HG03025 (cell line): ENCODE results near the gene GRM4.

Experiments used
- ATAC-seq: cut with Tn5 transposase; IDR thresholded peaks from one replicate; pipeline ENCODE4 v1.9.1; 2021; ENCODE audit warnings: mild to moderate bottlenecking, moderate library complexity; ENCODE audit not compliant: unreplicated experiment, low FRiP score

The GRM4 gene

DNA sequence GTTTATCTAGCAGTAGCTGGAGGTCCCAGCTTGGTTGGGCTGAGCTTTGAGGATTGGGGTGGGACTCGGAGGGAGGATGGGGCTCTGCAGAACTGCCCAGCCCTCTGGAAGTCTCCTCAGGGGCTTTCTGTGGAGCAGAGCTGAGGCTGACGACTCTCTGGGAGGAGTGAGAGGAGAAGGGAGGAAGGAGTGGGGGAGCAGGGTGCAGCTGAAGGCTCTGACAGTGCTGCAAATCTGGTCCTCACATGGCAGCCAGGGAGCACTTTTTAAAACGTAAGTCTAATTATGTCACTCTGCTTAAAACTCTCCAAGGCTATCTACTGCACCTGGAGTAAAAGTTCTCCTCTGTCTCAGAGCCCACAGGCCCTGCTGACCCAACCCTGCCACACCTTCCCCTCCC, 32.4 kb downstream of the GRM4 start:
- no peak for ATAC-seq

DNA sequence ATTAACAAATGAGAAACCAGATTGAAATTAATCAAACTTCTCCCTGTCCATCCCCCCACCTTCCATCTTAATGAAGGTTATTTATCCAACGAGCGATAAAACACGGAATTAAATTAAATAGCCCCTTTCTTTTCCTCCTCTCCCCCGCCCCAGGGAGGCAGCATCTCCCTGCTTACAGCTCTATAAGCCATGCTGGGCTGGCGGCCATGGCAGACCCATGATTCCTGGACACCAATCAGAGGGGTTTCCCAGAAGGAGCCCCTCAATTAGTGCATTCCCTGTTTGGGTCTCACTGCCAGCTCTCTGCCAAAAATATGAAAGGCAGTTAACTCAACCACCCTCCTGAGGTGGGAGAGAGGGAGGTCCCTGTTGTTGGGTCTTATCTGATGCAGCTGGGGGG, 33.8 kb downstream of the GRM4 start:
- ATAC-seq = no peak

DNA sequence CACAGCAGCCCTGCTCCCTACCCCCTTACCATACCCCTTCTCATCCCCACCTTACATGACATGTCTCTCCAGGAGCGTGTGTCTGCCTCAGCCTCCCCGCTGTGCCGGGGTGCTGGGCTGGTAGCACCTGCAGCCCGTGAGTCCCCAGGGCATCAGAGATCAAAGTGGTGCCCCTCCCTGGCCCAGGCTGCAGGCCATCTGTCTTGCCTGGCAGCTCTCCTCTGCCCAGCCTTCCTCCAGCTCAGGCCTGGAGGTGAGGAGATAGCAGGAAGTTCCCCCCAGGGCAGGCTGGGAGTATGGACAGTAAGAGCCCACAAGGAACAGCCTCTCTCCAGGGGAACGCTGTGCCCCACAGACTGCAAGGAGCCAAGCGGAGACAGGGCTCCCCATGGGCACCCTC, 35.3 kb downstream of the GRM4 start:
- no peak for ATAC-seq

DNA sequence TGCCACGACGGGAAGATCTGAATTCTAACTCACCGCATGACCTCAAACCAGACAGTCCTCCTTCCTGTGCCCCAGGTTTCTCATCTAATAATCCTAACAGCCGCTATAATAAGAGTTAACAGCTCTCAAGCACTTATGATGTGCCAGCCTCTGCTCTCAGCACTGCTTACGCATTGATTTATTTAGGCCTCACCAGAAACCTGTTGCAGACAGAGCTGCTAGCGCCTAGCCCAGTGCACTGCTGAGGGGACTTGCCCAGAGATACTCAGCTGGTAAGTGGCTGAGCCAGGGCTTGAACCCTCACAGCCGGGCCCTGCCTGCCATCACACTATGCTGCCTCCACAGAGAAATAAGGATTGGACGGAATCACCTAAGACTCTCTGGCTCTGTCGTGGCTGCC, 37.7 kb downstream of the GRM4 start:
- no peak for ATAC-seq

DNA sequence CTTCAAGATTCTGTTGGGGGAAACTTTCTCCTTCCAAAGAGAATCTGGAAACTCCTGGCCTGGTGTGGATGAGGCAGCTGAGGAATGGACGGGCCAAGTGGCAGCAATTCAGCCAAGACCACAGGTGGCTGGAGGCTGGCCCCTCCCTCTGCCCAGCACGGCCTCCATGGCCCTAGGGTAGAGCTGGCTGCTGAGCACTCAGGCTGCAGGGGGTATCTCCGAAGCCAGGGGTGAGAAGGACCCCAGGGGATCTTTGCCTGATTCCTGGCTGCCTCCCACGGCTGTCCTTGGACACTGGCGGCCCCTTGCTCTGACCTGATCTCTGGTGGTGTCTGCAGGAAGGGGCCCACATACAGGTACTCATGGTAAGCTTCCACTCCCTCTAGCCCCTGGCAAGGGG, 39.0 kb downstream of the GRM4 start:
- no peak for ATAC-seq

DNA sequence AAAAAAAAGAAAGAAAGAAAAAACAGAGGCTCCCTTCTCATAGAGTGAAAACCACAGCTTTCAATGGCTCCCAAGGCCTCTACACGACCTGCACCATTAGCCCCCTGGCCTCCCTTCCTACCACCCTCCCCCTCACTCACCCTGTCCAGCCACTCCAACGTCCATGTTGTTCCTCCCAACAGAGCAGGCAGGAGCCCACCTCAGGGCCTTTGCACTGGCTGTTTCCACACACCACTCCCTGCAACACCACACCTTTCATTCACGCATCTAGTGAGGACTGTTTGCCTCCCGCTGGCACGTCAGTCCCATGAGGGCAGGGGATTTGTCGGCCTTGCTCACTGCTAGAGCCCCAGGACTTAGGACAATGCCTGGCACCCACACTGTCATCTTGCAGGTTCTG, 39.5 kb downstream of the GRM4 start:
- ATAC-seq = no peak

DNA sequence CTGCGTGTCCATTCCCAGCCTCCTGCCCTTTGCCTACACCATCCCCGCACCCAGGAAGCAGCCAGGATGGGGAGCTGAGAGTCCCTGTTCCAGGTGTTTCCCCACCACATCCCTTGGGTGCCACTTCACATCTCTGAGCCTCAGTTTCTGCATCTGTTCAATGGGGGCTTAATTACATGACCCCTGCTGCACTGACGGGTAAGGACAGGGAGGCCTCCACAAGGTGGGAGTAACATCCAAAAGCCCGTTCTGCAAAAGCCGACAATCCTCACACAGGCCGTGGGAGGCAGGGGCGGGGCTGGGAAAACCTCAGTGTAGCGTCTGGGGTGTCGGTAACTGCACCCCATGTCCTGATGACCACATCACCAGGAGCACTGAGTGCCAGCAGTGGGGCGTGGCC, 41.3 kb downstream of the GRM4 start:
- ATAC-seq = no peak

DNA sequence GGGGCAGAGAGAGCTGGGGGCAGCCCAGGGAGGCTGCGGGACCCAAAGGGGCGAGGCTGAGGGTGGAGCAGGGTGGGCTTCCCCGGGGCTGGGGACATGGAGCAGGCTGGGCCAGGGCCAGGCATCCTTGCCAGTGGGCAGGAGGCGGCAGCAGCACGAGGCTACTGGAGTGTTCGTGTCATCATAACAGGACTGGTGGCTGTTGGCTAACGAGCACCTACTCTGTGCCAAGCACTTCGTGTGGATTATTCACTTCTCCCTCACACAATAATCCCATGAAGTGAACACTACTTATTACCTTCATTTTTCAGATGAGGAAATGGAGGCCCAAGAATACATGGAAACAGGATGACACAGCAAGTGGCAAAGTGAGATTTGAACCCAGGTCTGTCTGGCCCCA, 41.7 kb downstream of the GRM4 start:
- ATAC-seq = no peak

DNA sequence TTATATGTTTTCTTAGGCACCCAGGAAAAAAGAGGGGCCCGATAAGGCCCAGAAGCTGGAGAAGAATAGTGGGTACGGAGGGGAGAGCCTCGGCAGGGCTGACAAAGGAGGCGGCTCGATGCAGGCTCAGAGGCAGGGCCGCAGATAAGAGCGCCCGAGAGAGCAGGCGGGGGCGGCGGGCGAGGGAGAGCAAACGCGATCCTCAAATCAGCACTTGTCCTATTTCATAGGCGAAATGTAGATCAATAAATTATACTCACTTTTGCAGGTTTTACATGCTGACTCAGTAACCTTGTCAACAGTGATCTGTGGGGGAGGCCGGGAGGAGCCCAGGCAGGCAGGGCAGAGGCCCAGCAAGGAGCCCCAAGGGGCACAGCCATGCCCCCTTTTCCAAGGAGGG, 42.6 kb downstream of the GRM4 start:
- no peak for ATAC-seq

DNA sequence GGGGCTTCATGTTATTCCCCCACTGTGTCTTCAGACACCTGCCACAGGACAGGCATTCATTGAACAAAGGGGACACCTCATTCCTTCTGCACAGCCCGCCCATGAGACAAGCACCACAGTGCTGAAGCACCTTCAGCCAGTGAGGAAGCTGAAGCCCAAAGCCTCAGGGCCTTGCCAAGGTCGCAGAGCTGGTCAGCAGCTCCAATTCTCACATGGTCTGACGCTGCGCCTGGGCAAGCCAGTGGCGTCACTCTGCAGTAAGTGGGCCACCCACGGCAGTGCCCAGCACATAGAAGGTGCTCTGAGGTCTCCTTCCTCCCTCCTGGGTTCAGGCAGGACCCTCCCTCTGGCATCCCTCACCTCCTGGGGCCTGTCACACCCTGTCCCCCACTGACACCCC, 43.2 kb downstream of the GRM4 start:
- ATAC-seq = no peak

DNA sequence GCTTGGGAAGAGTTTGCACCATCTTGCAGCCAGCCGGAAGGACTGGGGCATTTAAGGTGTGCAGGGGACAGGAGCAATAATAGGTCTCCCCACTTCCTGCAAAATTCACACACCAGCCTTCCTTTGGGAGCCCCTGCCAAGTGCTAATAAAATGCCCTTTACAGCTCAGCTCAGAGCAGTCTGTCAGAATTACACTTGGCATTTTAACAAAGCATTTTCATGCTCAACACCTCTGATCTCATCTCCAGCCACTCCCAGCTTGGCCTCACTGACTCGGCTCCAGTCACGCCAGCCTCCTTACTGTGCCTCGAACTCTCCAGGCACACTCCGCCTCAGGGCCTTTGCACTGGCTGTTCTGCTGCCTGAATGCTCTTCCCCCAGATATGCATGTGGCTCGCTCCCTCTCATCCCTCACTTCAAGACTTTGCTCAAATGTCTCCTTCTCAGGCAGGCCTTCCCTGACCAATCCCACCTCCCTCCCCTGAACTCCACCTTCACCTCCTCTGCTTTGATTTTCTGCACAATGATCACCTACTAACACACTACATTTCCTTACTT, 43.7 kb downstream of the GRM4 start:
- no peak for ATAC-seq

DNA sequence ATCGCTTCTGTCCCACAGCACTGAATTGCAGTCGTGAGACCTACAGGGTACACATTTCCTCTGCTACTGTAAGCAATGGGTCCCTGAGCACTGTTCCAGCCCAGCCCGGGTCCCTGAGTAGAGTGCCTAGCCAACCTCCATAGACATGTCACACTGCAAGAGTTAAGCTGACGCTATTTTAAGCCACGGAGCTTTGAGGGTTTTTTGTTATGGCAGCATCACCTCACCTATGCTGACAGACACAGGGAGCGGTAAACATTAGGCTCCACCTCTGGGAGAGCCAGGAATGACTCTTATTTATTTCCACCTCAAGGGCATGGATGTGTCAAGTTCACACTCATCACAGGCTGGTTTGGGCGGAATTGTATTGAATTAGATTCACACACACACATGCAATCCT, 45.1 kb downstream of the GRM4 start:
- ATAC-seq = no peak

DNA sequence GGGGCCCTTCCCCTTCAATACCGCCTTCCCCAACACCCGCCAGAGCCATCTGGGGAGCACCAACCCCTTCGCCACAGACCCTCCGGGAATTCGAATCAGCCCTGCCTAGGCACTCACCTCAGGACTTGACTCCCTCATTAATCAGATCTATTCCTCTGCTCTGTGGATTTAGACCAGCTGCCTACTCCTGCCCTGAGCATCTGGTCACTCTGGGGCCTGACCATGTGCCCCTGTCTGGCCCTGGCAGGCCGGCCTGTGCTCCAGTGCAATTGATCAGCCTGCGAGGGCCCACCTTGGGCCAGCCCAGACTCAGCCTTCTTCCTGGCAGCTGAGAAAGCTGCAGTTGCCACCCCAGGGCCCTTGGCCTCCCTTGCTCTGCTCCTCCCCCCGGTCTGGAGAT, 46.0 kb downstream of the GRM4 start:
- ATAC-seq = no peak

DNA sequence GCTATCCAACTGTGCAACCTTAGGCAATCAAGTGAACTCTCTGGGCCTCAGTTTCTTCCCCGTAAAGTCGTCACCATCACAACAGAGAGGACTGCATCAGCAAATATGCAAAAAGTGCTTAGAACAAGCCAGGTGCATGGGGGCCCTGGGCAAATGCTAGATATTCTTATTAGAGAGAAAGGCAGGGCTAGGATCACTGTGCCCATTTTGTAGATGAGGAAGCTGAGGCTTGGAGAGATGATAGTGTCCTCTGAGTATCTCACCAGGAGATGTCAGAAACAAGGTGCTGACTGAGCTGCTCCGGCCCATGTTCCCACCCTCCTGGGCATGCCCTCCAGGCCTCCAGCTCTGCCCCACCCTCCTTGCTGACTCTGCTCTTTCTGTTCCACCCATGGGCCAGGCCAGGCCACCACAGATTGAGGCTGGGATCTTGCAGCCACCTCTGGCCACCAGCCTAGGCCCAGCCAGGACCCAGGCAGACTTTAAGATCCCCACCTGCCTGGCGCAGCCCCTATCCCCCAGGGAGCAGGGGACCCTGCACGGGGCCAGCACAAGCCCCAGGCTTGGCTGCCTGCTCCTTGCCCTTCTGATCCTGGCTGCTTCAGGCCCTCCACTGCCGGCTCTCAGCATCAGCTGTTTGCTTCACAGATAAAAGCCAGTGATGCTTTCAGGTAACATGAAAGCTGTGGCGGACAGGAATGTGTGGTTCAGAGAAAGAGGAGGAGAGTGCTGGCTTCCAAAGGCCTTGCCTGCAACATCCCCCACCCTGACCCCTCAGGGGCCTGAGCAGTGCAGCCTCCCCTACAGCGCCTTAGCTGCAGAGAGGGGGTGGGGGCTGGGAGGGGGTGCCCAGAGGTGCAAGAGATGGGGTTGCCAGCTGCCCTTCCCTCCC, 47.6 kb downstream of the GRM4 start:
- ATAC-seq = no peak

DNA sequence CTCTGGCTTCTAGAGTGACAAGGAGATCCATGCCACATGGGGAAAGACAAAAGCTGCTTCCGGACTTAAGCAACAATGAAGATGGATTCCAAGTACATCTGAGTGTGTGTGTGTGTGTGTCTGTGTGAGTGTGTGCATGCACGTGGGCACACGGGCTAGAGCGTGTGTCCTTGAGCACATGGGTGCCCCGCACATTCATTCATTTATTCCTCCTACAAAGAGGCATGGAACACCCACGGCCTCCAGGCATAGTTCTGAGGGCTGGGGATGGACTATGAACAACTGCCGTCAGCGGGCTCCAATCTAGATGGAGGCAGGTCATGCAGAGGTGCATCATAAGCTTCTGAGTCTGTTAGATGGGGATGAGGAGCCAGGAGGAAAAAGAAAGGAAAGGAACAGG, 49.1 kb downstream of the GRM4 start:
- no peak for ATAC-seq

DNA sequence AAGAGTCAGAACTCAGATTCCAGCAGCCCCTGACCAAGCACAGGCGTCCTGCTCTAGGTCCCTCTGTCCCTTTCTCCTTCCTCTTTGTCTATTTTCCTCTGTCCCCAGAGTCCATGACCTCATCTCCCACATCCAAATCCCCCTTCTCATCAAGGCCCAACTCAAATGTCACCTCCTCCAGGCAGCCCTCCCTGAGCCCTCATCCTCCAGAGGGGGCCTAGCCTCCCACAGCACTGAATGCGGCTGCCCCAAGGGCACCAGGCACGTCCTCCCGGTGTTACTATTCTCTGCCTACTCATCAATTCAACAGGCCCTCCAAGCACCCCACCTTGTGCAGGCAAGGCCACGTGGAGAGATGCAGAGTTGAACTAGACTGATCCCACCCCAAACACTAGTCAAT, 49.7 kb downstream of the GRM4 start:
- ATAC-seq = no peak

DNA sequence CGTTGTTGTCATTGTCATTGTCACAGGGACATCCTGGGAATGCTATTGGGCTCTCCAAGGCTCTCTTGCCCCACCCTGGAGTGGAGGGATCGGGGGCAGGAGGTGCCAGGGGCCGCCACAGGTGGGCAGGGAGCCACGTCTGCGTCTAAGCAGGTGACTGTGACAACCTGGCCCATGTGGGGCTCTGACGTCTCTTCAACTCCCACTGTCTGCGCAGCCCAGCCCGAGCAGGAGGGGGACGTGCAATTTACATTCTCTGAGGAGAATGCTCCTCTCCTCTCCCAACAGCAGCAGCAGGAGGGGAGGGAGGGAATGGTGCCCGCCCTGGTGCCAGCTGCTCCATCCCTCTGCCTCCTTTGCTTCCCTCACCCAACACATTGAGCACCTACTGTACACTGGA, 50.1 kb downstream of the GRM4 start:
- no peak for ATAC-seq

DNA sequence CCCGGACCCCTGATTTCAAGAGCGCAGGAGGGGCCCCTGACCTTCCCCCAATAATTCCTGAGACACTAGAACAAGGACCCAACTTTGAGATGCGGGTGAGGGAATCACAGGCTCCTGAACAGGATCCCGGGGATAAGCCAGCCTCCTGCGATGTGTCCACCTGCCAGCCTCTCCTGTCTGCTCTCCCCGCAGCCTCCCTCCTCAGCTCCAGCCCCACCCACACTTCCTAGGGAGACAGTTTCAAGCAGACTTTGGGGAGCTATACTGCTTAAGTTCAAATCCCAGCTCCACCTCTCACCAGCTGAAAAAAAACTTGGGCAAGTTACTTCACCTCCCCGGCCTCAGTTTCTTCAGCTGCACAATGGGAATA, 50.8 kb downstream of the GRM4 start:
- ATAC-seq = no peak

DNA sequence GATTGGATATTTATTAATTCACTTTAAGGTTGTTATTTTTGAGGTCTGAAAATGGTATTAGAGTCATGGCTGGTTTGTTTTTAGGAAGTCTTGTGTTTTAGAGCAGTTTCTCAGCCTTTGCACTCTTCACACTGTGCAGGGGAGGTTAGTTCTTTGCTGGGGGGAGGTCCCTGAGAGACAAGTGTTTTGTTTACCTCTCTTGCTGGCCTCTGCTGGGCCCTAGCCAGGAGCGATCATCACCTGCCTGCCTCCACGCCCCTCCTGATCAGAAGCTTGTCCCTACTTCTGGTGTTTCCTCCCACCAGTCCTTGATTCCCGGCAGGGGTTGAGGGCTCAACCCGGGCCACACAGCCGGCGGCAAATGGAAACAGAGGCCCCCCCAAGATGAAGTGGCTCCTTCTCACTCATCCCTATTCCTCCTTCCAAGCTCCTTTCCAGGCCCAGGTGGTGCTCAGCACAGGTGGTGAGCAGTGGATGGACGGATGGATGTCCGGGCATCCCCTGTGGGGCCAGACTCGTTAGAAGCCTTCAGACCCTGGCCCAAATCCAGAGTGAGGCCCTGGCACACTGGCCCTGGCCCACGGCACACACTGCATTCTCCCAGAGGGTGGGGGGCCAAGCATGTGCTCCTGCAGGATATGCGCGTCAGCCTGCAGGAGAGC, 51.3 kb downstream of the GRM4 start:
- no peak for ATAC-seq

DNA sequence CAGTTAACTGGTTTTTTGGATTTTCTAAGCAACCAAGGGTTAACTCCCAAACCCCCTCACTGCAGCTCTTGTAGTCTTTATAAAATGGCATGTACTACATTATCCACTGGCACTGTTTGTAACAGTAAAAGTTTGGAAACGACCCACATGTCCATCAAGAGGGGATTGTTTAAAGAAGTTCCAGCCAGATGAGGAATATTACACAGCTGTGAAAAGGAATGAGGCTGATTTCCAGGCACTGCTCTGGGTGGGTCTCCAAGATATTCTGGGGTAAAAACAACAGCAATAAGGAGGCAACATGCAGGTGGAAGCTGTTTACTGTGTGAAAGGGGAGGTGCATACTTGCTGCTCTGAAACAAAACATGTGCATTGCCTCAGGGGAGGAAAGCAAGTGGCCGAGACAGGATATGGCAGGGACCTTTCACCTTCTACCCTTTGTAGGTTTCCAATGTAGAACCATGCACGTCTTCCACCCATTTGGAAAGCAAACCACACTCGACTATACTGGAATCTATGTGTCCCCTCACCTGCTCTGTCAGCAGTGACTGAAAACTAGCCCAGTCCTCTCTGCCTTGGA, 51.9 kb downstream of the GRM4 start:
- no peak for ATAC-seq

DNA sequence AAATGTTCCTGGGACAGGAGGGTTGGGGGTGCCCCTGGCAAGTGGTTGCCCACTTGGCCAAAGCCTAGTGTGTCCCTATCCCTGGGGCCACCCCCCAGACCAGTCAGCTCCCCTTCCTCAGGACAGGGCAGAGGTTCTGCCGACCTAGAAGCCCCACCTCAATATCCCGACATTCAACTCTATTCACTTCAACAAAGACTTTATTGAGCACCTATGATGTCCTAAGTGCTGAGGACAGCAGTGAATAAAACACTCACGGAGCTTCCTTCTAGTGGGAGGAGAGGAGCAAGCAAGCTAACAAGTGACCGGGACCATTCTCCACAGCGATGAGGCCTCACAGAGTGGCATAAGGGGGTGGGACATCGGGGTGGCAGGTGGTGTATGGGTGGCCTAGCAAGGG, 52.7 kb downstream of the GRM4 start:
- ATAC-seq = no peak

DNA sequence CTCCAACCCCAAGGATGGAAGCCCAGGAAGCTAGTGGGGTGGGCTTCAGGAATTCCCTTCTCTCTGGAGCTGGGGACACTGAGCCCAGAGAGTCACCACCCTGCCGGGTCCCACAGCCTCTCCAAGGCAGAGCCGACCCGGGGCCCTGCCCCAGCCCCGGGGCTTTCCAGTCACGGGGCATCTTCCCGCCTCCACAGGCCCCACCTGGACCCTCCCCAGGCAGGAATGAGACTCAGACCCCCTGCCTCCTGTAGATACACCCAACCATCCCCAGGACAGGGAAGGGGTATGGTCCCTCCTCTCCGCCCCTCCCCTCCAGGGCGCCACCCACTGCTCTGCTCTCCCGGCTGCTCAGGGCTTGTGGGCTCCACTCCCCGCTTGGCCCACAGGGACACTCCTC, 53.3 kb downstream of the GRM4 start:
- ATAC-seq = no peak
